Stomach smooth muscle (tissue), 2 donors: Measurements from ENCODE around the gene PRDX5.
A peak's percentile ranks its signal among the peaks of the same experiment; 100 is the strongest.

Experiments used
- H3K27ac ChIP-seq: one replicate; pipeline ENCODE4 v1.7.0; 2013; ENCODE audit warnings: mild to moderate bottlenecking, low read length, inconsistent platforms
- H3K27me3 ChIP-seq, 2 donors: one replicate each; pipeline ENCODE4 v1.7.0; 2013; ENCODE audit warnings: low read length in 2 of 2; ENCODE audit not compliant: insufficient read depth in 2 of 2, control insufficient read depth in 1 of 2
- H3K36me3 ChIP-seq, 2 donors: one replicate each; pipeline ENCODE4 v1.7.0; 2013; ENCODE audit warnings: low read length in 2 of 2; ENCODE audit not compliant: control insufficient read depth in 2 of 2, insufficient read depth in 2 of 2
- H3K4me1 ChIP-seq: one replicate; pipeline ENCODE4 v1.7.0; 2013; ENCODE audit warnings: low read length; ENCODE audit not compliant: control insufficient read depth, insufficient read depth
- H3K4me3 ChIP-seq, 2 donors: one replicate each; pipeline ENCODE4 v1.7.0; 2013; ENCODE audit warnings: low read length in 2 of 2
- H3K9ac ChIP-seq, 2 donors: one replicate each; pipeline ENCODE4 v1.7.0; 2013; ENCODE audit warnings: low read length in 2 of 2, mild to moderate bottlenecking in 1 of 2
- H3K9me3 ChIP-seq, 2 donors: one replicate each; pipeline ENCODE4 v1.7.0; 2013; ENCODE audit warnings: low read length in 2 of 2; ENCODE audit not compliant: control insufficient read depth in 2 of 2
- donor health status: healthy.
- donor health status: Pancreatic carcinoma.

The PRDX5 gene

DNA sequence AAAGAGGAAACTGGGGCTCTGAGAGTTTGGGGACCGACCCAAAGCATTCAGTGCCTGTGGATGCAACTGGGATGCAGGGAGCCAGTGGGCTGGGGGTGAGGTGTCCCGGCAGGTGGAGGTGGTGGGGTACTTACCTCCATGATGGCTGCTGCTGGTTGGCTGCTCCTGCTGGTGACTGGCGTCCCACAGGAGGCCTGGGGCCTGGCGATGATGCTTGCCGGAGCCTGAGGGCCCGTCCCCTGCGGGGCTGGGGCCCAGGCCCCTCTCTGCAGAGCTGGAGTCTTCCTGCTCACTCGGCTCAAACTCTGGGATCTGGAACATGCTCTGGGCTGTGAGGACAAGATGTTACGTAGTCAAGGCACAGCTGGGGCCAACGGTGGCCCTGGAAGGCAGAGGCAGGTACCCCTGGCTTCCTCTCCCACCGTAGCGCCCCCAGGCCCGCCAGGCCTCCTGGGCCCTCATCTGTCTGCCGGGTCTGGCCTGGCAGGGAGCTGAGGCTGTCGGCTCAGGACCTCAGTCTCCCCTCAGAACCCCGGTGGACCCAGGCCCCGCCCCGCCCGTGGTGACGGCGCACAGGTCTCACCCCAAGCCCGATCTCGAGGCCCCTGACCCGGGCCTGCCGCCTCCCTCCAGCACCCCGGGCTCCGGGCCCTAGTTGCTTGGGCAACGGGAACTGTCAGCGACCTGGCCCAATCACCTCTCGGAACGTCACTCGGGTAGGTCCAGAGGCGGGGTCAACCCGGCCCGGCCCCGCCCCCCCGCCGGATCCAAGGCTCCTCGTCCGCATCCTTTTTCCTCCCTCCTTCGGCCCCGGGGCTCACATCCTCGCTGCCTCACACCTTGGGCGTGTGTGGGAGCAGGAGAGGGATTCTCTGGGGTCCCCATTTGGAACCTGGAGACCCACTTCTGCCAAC, 33.6 kb upstream of the PRDX5 start, which contains the start of gene BAD:
TSS of gene BAD (minus strand) at position 618 of the 914 bp plus-strand sequence. CDS start at position 321, 297 bp downstream.
- H3K4me3 ChIP-seq = peak within 1 kb of the TSS; percentile 93 to 96
- no peaks in the 10 kb centered on the region for H3K27me3 ChIP-seq
- peak within 1 kb of the TSS; percentile 96 for H3K27ac ChIP-seq
- peaks cover 4 to 10% of the 10 kb centered on the region in 2 donors for H3K36me3 ChIP-seq
- H3K9ac ChIP-seq = peak within 1 kb of the TSS; percentile 95 to 98
- no peaks in the 10 kb centered on the region for H3K9me3 ChIP-seq
- H3K4me1 ChIP-seq = peaks cover 28% of the 10 kb centered on the region

DNA sequence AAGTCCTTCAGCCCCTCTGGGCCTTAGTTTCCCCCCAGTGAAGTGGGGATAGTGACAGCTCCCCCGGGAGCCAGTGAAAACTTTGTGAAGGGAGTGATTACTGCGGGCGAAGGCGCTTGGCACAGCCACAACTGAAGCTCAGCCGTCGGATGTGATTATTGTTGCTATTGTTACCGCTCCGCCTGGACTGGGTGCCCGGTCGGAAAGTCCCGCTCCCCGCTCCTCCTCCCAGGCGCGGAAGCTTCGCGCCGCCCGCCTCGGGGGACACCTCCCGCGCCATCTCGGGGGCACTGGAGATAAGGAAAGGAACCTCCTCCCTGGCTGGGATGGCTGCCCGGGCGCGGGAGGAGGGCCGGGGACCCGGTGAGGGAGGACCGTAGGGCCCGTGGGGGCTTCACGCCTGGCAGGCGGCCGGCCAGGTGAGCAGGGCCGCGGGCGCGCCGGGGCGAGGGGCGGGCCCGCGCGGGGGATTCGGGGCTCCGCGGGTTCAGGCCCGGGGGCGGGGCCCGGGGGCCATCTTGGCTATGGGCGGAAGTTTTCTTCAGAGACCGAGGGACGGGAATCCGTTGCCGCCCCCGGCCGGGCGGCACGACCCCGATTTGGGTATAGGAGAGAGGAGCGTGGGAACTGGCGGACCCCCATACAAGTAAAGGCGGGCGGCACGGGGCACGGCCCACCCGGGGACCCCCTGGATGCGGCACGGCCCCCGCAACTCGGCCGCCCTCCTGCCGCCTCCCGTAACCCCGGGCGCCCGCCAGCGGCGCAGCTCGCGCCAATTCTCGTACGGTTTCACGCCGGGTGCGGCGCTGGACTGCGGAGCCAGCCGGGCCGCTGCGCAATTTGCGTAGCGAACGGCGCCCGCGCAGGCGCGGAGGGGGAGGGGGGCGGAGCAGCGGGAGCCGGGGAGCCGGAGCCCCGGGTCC, 32.7 kb upstream of the PRDX5 start, which contains the start of gene GPR137:
TSS of gene GPR137 (plus strand) at position 887 of the 923 bp plus-strand sequence. CDS start 677 bp downstream, outside the sequence.
- Histone ChIP-seq H3K4me3 (peak within 1 kb of the TSS; percentile 93 to 96), H3K27me3 (peaks cover under 1 to 3% of the 10 kb centered on the region in 2 donors), H3K36me3 (peaks cover 4 to 10% of the 10 kb centered on the region in 2 donors), H3K4me1 (peaks cover 28% of the 10 kb centered on the region), H3K27ac (peak within 1 kb of the TSS; percentile 96), H3K9ac (peak within 1 kb of the TSS; percentile 89 to 98), H3K9me3 (no peaks in the 10 kb centered on the region)

DNA sequence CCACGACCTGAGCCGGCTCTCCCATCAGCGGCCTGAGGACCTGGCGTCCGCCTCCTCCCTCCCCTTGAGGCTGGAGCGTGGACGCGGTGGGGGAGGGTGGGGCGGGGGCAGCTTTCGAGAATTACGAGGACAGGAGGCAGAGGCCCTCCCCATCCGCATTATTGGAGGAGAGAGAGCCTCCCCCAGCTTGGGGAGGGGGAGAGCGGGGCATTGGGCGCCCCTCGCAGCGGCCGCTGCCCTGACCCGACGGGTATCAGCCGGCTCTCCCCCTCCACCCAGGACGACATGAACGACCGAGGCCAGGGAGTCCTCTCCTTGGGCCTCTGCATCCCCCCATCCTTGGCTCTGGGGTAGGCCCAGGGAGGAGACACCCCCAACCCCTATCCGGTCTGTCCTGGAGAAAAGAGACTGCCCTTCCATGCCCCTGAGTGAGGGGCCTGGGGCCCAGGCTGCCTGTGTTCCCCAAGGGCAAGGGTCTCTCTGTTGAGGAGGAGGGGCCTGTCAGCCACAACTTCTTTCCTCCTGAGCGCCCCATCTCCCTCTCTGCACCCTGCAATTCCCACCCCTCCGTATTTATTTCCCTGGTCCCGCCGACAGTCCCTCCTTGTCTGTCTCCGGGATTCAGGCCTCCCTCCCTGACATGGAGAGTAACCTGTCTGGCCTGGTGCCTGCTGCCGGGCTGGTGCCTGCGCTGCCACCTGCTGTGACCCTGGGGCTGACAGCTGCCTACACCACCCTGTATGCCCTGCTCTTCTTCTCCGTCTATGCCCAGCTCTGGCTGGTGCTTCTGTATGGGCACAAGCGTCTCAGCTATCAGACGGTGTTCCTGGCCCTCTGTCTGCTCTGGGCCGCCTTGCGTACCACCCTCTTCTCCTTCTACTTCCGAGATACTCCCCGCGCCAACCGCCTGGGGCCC, 31.8 kb upstream of the PRDX5 start:
- H3K27ac ChIP-seq = peak overlapping the region; percentile 31
- peak overlapping the region; percentile 72 to 77 for H3K9ac ChIP-seq

DNA sequence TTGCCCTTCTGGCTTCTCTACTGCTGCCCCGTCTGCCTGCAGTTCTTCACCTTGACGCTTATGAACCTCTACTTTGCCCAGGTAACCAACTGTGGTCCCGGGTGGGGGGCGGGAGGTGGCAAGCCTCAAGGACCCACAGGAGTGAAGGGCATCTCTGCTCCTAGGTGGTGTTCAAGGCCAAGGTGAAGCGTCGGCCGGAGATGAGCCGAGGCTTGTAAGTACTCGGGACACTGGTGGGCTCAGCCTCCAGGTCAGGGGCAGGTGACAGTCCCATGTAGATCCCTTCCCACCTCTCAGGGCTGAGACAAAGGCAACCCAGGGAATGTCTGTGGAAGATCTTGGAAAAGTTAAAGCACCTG, 31.1 kb upstream of the PRDX5 start:
- Histone ChIP-seq H3K4me3 (no peak overlapping the region), H3K36me3 (peaks cover 4 to 7% of the 10 kb centered on the region in 2 donors), H3K9ac (no peak overlapping the region), H3K9me3 (no peaks in the 10 kb centered on the region), H3K27ac (no peak overlapping the region), H3K27me3 (peaks cover 13 to 16% of the 10 kb centered on the region in 2 donors), H3K4me1 (peaks cover 35% of the 10 kb centered on the region)

More for the DNA sequence above, 31.8 kb upstream of the PRDX5 start:
- Histone ChIP-seq H3K27me3 (peaks cover 10 to 12% of the 10 kb centered on the region in 2 donors), H3K4me1 (peaks cover 29% of the 10 kb centered on the region), H3K4me3 (peak overlapping the region; percentile 93 to 96), H3K36me3 (peaks cover 4 to 10% of the 10 kb centered on the region in 2 donors), H3K9me3 (no peaks in the 10 kb centered on the region)

DNA sequence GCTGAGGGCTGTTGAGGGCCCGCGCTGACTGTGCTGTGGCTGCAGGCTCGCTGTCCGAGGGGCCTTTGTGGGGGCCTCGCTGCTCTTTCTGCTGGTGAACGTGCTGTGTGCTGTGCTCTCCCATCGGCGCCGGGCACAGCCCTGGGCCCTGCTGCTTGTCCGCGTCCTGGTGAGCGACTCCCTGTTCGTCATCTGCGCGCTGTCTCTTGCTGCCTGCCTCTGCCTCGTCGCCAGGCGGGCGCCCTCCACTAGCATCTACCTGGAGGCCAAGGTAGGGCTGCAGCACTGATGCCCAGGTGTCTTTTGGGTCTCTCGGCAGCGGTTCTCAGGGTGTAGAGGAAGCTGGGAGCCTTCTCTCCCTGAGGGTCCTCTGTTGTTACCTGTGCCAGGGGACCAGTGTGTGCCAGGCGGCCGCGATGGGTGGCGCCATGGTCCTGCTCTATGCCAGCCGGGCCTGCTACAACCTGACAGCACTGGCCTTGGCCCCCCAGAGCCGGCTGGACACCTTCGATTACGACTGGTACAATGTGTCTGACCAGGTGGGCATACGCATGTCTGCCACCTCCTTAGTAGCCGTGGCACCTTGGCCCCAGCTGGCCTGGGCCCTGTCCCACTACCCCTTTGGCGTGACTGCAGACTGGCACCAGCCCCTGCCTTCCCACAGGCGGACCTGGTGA, 30.1 kb upstream of the PRDX5 start:
- Histone ChIP-seq H3K27me3 (peaks cover 17 to 27% of the 10 kb centered on the region in 2 donors), H3K9ac (no peak overlapping the region), H3K4me1 (peaks cover 37% of the 10 kb centered on the region), H3K4me3 (no peak overlapping the region), H3K27ac (no peak overlapping the region), H3K36me3 (peaks cover 2 to 4% of the 10 kb centered on the region in 2 donors), H3K9me3 (no peaks in the 10 kb centered on the region)

DNA sequence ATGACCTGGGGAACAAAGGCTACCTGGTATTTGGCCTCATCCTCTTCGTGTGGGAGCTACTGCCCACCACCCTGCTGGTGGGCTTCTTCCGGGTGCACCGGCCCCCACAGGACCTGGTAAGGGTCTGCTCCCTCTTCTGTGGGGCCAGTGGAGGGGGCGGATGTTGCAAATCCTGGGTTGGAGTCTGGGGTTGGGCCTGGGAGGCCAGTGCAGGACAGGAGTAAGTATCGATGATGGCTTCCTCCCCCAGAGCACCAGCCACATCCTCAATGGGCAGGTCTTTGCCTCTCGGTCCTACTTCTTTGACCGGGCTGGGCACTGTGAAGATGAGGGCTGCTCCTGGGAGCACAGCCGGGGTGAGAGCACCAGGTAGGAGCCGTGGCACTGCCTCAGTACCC, 29.6 kb upstream of the PRDX5 start:
- Histone ChIP-seq H3K9ac (no peak overlapping the region), H3K36me3 (no peaks in the 10 kb centered on the region), H3K9me3 (no peaks in the 10 kb centered on the region), H3K4me3 (no peak overlapping the region), H3K27ac (no peak overlapping the region), H3K4me1 (peaks cover 32% of the 10 kb centered on the region), H3K27me3 (peaks cover 21 to 32% of the 10 kb centered on the region in 2 donors)

DNA sequence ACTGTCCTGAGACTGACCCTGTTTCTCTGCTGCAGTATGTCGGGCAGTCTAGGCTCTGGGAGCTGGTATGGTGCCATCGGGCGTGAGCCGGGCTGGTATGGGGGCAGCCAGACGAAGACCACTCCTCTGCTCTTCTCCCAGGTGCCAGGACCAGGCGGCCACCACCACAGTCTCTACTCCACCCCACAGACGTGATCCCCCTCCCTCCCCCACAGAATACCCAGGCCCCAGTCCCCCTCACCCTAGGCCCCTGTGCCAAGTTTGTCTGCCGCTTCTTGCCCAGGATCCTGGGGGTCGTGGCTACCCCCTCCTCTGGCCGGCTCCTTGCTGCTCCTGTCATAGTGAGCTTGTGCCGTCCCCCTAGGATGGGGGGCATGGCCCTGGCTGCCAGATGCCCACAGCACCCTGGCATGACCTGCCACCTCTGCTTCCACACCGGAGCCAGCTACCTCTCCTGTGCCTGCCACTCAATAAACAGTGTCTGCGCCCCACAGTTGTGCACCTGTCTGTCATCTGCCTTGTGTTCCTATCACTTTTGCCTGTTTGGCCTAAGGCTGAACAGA, 28.8 kb upstream of the PRDX5 start:
- Histone ChIP-seq H3K27ac (no peak overlapping the region), H3K9me3 (no peaks in the 10 kb centered on the region), H3K27me3 (peaks cover 26 to 35% of the 10 kb centered on the region in 2 donors), H3K36me3 (no peaks in the 10 kb centered on the region), H3K9ac (no peak overlapping the region), H3K4me1 (peaks cover 25% of the 10 kb centered on the region), H3K4me3 (no peak overlapping the region)

DNA sequence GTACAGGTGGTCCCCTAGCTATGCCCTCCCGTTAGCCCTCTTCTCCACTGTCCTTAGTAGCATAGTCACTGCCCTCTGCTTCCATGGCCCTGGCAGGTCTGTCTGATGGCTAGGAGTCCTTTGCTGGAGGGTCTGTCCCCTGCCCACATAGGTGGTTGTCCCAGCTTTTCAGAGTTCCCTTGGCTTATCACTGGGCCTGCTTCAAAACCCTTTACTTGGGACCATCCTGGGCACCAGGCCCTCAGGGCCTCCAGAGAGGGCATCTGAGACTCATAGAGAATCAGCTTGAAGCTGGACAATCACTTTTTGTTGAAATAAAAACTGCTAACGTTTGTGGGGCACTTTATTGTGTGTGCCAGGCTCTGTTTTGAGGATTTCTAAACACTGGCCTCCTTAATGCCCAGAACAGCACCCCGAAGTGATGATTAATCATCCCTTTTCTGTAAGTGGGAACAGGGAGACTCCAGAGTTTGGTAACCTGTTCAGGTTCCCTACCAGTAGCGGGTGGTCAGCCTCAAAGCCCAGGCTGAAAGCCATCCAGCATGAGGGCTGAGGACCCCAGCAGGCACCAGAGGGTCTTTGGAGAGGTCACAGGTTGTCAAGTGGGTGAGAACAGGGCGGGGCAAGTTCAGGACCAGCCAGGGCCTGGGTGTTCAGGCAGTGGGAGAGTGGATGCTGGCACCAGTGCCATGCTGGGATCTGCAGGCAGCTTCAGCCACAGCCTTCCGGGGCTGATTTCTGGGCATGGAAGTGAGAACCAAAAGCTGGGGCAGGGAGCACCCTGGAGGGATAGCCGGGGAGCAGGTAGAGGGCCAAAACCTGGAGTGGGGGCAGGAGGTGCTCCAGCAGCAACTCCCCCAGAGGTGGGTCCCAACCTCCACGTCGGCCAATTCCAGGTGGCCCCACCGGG, 27.3 kb upstream of the PRDX5 start:
- Histone ChIP-seq H3K36me3 (no peaks in the 10 kb centered on the region), H3K4me1 (peaks cover 22% of the 10 kb centered on the region), H3K4me3 (no peak overlapping the region), H3K27ac (no peak overlapping the region), H3K9me3 (no peaks in the 10 kb centered on the region), H3K27me3 (peaks cover 33 to 42% of the 10 kb centered on the region in 2 donors), H3K9ac (no peak overlapping the region)
